GM20000 (cell line): ENCODE data around the gene APBB1IP.
"Not testable (repeated sequence)": the region's sequence is repeated elsewhere in the genome, so short reads cannot be mapped to it uniquely, and the experiment has no call there.

Experiments used
- DNase-seq: peaks from one replicate; pipeline ENCODE4 v3.0.0; 2012; ENCODE audit warnings: low spot score
- TF ChIP-seq, protein P1 (sequence below): IDR thresholded peaks from 2 replicates; pipeline ENCODE4 v1.5.1; 2012; ENCODE audit warnings: mild to moderate bottlenecking, control low read depth; ENCODE audit errors: extremely low read depth, missing control alignments

Gene APBB1IP

DNA sequence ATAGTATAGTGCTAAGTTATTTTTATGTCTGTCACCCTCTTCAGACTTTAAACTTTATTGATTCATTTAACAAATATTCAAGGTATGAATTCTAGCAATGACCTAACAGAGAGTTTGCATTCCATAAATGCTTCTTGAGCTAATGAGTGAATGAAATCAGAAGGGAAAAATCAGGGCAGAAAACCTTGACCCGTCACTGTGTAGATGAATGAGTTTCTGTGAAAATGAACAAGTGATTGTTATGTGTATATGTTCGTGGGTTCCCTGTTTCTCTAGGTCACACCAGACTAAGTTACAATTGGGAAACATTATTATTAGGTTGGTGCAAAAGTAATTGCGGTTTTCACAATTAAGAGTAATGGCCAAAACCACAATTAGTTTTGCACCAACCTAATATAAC is 30.1 kb downstream of the APBB1IP start:
- TF ChIP-seq, protein P1, sequence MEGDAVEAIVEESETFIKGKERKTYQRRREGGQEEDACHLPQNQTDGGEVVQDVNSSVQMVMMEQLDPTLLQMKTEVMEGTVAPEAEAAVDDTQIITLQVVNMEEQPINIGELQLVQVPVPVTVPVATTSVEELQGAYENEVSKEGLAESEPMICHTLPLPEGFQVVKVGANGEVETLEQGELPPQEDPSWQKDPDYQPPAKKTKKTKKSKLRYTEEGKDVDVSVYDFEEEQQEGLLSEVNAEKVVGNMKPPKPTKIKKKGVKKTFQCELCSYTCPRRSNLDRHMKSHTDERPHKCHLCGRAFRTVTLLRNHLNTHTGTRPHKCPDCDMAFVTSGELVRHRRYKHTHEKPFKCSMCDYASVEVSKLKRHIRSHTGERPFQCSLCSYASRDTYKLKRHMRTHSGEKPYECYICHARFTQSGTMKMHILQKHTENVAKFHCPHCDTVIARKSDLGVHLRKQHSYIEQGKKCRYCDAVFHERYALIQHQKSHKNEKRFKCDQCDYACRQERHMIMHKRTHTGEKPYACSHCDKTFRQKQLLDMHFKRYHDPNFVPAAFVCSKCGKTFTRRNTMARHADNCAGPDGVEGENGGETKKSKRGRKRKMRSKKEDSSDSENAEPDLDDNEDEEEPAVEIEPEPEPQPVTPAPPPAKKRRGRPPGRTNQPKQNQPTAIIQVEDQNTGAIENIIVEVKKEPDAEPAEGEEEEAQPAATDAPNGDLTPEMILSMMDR, result no peak
- DNase-seq, result no peak

DNA sequence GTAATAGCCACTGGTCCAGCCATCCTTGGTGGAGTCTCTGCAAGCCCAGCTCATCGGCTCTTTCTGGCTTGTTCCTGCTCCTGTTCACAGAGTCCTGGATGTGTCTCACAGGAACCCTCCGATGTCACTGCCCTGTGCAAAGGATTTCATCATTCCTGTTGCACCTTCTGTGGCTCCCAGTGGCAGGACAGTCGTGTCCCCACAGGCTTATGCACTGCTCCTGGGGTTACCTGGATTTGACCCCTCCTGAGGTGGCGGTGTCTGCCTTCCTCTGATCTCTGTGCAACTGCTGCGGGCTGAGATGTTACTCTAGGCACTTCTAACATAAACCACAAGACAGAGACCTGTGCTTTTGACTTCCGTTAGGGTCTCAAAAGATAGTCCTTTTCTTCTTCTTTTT is 30.6 kb downstream of the APBB1IP start:
- DNase-seq, result no peak
- TF ChIP-seq, protein P1, result no peak

DNA sequence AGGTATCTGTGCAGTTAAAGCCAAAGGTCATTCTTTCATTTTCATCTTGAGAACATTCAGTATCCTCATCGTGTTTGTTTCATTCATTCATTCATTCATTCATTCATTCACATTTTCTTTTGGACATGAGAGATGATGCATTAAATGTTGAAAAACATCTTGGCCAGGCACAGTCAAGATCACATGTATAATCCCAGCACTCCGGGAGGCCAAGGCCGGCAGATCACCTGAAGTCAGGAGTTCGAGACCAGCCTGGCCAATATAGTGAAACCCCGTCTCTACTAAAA is 34.3 kb downstream of the APBB1IP start:
- TF ChIP-seq, protein P1, result no peak
- DNase-seq, result no peak

DNA sequence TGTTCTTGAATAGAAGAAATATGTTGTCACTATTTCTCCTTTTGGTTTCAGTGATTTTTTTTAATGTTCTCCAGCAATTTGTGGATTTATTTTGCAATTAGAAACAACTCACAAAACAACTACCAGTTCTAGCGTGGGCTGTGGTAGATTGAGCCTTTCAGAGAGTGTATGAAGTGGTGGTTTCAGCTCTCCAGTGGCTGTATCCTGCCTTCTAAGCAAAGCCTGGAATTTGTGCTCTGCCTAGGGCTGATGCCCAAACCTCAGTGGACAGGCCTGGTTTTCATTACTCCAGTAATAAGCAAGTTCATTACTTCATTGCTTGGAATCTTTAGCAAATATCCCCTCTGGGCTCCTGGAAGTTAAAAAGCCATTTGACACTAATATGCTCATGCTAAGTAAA is 35.9 kb downstream of the APBB1IP start:
- DNase-seq, result no peak
- TF ChIP-seq, protein P1, result no peak

DNA sequence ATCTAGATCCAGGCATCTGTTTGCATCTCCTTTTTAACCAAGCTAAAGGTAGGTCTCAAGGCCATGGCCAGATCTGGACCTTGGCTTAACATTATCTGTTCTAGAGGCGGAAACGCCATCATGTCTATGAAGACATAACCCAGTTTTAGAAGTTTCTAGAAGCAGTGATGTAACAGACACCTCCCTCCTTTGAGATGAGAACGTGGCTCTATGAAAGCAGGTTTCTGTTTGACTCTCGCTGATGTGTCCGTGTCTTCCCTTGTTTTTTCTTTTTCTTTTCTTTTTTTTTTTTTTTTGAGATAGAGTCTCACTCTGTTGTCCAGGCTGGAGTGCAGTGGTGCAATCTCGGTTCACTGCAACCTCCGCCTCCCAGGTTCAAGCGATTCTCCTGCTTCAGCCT is 36.7 kb downstream of the APBB1IP start:
- DNase-seq, result not testable (repeated sequence)

DNA sequence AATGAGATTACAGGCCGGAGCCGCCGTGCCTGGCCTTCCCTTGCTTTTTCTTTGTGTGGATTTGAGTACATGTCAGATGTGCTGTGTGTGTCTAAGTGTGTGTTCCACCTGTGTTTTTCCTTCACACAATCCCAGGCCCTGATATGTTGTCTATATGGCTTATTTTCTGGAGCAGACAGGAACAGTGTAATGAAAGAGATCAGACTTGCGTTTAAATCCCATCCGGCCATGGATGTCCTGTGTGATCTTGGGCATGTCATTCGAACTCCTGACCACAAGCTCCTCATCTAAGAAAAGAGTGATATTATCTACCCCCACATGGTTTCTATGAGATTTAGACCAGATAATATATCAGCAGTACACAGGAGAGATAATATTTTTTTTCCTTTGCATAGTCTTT is 37.2 kb downstream of the APBB1IP start:
- TF ChIP-seq, protein P1, result no peak
- DNase-seq, result no peak

DNA sequence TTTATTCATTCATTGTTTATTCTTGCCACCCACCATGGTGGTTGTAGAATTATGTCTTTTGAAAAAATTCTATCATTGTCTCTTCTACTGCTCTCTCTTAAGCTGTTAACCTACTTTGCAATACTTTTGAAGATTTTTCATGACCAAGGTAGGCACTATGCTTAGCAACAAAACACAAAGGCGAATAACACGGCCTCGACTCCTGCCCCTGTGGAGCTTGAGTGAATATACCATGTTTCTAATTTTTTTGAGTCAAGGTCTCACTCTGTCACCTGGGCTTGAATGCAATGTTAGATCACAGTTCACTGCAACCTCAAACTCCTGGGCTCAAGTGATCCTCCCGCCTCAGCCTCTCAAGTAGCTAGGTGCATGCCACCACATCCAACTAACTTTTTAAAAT is 39.4 kb downstream of the APBB1IP start:
- TF ChIP-seq, protein P1, result no peak
- DNase-seq, result no peak

DNA sequence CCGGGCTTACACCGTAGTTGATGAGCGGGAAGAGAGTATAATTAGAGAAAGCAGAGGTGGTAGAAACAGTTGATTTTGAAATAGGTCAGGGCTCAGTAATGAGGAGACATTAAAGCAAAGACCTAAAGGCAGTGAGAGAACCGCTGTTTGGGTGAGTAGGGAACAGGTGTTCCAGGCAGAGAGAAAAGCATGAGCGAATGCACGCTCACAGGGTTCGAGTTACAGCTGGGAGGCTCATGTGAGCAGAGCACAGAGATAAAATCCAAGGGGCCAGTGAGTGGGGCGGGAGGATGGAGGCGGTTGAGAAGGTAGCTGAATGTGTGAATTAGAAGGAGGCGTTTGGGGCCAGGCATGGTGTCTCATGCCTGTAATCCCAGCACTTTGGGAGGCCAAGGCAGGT is 39.9 kb downstream of the APBB1IP start:
- DNase-seq, result no peak
- TF ChIP-seq, protein P1, result no peak
